Pancreas (tissue), 10 donors: ENCODE data around the gene PEX19. TPM values are rescaled to one million over a fixed set of nuclear protein-coding genes. Genes with fewer than 3 reads are reported as not detected.

ENCODE experiments used
- ATAC-seq, 4 donors: fragments of 200-7000 bp; cut with Tn5 transposase; one replicate each; pipeline versions ENCODE4 v1.8.0 to v1.9.1; 2020; ENCODE audit warnings: mild to moderate bottlenecking in 4 of 4, moderate library complexity in 4 of 4
- DNase-seq, 6 donors: peaks; one replicate each; pipeline ENCODE4 v3.0.0-alpha.2; 2020
- FAIRE-seq: peaks from 2 replicates; lab custom pipeline; 2012; peaks lifted over from hg19 to GRCh38; lab: Jason Lieb, UNC
- H3K27ac ChIP-seq, 4 donors: fragments of 200-600 bp; sonication (generic); 1 replicate in 3 of 4; 2 replicates in 1 of 4; pipeline versions ENCODE4 v1.5.0 to v1.8.0; 2020
- H3K27me3 ChIP-seq, 4 donors: fragments of 200-600 bp; one replicate each; pipeline ENCODE4 v1.8.0; 2021
- H3K36me3 ChIP-seq, 3 donors: fragments of 200-600 bp; sonication (generic) in 1 of 3; one replicate each; pipeline versions ENCODE4 v1.5.0 to v1.8.0; 2020 to 2021
- H3K4me1 ChIP-seq, 3 donors: fragments of 200-600 bp; one replicate each; pipeline ENCODE4 v1.8.0; 2021
- H3K4me3 ChIP-seq, 4 donors: fragments of 200-600 bp; sonication (generic) in 2 of 4; one replicate each; pipeline versions ENCODE4 v1.5.0 to v1.8.0; 2020 to 2021
- H3K9me3 ChIP-seq, 4 donors: fragments of 200-600 bp; one replicate each; pipeline ENCODE4 v1.8.0; 2021
- WGBS, 2 donors: extraction: QIAGEN DNeasy Blood & Tissue Kit; methylation state at CpG; one replicate each; pipeline ENCODE4 v1.1.7; 2013; 5-methylcytosine and 5-hydroxymethylcytosine counted together
- intact Hi-C, 3 donors: fragments of 100-400 bp; cut with DNase I; formaldehyde crosslinking; loops; one replicate each; pipeline versions ENCODE4 v1.11.1 to v1.14.2; 2022
- polyA plus RNA-seq, 2 donors: library from polyadenylated mRNA; stranded (reverse); fragments of 200-250 nt; gene quantifications; one replicate each; pipeline ENCODE4 v1.2.3, GENCODE V29; 2013
- total RNA-seq, 6 donors: library from RNA; stranded (reverse); fragmentation: NEBNext Ultra II Directional in 4 of 6; extraction: Animal tissue kit (Norgen Biotek cat#: 25700) in 4 of 6; gene quantifications; one replicate each; pipeline versions ENCODE4 v1.2.1 to v1.2.4, GENCODE V29; 2021 to 2023
- TF ChIP-seq, protein P1 (sequence below), 4 donors: fragments of 200-600 bp; sonication (generic) in 3 of 4; IDR thresholded peaks; one replicate each; pipeline versions ENCODE4 v1.5.0 to v1.8.0; 2021; ENCODE audit warnings: antibody characterized with exemption in 4 of 4
- donor health status: healthy with polysubstance abuse.
- donor health status: DM: no; HTN: no; CAD: no; lungs with moderate emphysema.
- donor health status: DM: no; HTN: no; CAD: no.
- donor health status: control.
- donor health status: control.
- donor health status: Bipolar disorder and iron deficiency.
- donor health status: DM: yes; HTN: yes; CAD: no.
- donor health status: DM: no; HTN: no; CAD: no.
- donor health status: DM: no; HTN: no; CAD: no.
- donor health status: DM: yes; HTN: yes; CAD: no.

The PEX19 gene
- total and polyA plus RNA-seq, 8 donors, result 6.8 to 27.9 (median 20.8) TPM

DNA sequence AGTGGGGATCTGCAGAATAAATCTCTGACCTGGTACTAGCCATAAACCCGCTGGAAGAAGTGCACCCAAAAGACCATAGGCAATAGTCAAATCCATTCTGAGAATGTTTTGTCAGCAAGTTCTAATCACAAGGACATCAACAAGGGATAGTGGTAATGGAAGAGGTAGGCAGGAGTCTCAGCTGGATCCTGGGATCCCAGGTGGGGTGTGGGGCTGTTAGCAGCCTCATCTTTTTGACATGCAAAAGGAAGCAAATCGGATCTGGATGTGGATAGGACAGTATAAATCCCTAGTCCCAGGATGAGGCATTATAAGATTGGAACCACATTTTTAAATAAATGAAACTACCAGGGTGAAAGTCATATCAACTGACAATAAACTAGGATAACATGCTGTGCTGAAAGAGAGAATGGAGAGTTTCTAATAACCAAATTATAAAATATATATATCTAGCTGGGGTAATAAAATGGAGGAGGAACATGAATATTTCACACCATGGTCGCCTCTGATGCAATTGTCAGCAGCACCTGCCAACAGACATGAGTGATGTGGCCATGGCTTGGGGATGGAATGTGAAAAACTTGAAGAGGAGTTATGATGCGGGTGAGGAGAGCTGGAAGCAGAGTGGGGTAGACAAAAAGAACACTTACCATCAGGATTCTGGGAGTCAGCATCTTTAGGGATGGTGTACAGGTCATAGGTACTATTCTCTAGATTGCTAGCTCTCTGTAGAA lies 23.7 kb upstream of the PEX19 start:
- intact Hi-C loops, result no loop called here
- H3K4me3 ChIP-seq, result no peak overlapping the region
- FAIRE-seq (no peak), DNase-seq (no peak), ATAC-seq (no peak)
- no peaks in the 10 kb centered on the region for H3K9me3 ChIP-seq
- TF ChIP-seq, protein P1, sequence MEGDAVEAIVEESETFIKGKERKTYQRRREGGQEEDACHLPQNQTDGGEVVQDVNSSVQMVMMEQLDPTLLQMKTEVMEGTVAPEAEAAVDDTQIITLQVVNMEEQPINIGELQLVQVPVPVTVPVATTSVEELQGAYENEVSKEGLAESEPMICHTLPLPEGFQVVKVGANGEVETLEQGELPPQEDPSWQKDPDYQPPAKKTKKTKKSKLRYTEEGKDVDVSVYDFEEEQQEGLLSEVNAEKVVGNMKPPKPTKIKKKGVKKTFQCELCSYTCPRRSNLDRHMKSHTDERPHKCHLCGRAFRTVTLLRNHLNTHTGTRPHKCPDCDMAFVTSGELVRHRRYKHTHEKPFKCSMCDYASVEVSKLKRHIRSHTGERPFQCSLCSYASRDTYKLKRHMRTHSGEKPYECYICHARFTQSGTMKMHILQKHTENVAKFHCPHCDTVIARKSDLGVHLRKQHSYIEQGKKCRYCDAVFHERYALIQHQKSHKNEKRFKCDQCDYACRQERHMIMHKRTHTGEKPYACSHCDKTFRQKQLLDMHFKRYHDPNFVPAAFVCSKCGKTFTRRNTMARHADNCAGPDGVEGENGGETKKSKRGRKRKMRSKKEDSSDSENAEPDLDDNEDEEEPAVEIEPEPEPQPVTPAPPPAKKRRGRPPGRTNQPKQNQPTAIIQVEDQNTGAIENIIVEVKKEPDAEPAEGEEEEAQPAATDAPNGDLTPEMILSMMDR (IDR thresholded peaks at IDR 0.05), result no peak
- peaks cover 9 to 94% (median 75%) of the 10 kb centered on the region in 3 donors for H3K36me3 ChIP-seq
- WGBS, 2 donors, result 87% methylated on average over 4 of the region's 4 CpGs
- no peak overlapping the region for H3K27ac ChIP-seq
- no peaks in the 10 kb centered on the region for H3K27me3 ChIP-seq
- H3K4me1 ChIP-seq, result no peaks in the 10 kb centered on the region

DNA sequence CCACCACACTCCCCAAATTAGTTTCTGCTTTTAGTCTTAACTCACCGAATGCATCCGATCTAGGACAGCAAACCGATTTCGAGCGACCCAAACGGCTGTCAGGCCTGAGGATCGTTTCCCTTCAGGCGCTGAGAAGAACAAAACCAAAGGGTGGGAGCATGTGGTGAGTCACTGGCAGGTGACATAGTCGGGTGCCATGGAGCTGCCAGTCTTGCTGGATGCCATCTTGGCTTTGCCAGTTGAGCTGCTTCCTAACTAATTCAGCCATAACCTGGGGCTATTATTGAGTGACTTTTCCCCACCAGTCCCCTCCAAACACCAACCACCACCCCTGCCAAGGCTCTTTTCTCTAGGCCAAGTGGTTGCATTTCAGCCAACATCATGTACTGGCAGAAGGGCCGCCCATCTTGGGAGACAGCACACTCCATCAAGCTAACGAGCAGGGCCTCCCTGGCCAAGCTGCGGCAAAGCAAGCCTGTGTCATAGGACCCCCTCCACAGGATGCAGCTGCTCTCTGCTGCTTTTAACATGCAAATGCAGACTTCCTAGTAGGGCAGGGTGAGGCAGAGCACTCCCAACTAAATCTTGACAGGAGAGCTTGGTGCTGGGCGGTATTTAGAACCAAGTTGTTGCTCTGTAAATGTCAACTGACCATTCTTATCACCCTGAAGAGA lies 22.3 kb upstream of the PEX19 start:
- ATAC-seq (no peak), FAIRE-seq (no peak), DNase-seq (no peak)
- no peaks in the 10 kb centered on the region for H3K9me3 ChIP-seq
- WGBS, 2 donors, result 89 to 90% methylated on average over 13 of the region's 13 CpGs
- no peaks in the 10 kb centered on the region for H3K27me3 ChIP-seq
- TF ChIP-seq, protein P1 (IDR thresholded peaks at IDR 0.05), result no peak
- H3K4me1 ChIP-seq, result no peaks in the 10 kb centered on the region
- H3K27ac ChIP-seq, result no peak overlapping the region
- intact Hi-C loops, result no loop called here
- peaks cover 9 to 89% (median 70%) of the 10 kb centered on the region in 3 donors for H3K36me3 ChIP-seq
- H3K4me3 ChIP-seq, result no peak overlapping the region

DNA sequence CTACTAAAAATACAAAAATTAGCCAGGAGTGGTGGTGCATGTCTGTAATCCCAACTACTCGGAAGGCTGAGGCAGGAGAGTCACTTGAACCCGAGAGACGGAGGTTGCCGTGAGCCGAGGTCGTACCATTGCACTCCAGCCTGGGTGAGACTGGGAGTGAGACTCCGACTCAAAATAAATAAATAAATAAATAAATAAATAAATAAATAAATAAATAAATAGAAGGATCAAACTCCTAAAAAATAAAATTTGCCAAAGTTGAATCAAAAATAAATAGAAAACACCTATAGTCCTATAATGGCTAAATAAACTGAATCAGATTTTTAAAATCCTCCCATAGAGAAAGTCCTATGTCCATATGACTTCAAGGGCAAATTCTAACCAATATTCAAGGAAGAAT lies 15.2 kb upstream of the PEX19 start:
- 87 to 92% methylated on average over 7 of the region's 7 CpGs for whole genome bisulfite sequencing, 2 donors
- FAIRE-seq (no peak), ATAC-seq (no peak), DNase-seq (no peak)
- TF ChIP-seq, protein P1 (IDR thresholded peaks at IDR 0.05), result no peak
- intact Hi-C loops, result no loop called here
- peaks cover 24 to 91% (median 48%) of the 10 kb centered on the region in 3 donors for H3K36me3 ChIP-seq
- H3K27ac ChIP-seq, result no peak overlapping the region
- no peaks in the 10 kb centered on the region for H3K9me3 ChIP-seq
- no peaks in the 10 kb centered on the region for H3K27me3 ChIP-seq
- H3K4me1 ChIP-seq, result no peaks in the 10 kb centered on the region
- no peak overlapping the region for H3K4me3 ChIP-seq

DNA sequence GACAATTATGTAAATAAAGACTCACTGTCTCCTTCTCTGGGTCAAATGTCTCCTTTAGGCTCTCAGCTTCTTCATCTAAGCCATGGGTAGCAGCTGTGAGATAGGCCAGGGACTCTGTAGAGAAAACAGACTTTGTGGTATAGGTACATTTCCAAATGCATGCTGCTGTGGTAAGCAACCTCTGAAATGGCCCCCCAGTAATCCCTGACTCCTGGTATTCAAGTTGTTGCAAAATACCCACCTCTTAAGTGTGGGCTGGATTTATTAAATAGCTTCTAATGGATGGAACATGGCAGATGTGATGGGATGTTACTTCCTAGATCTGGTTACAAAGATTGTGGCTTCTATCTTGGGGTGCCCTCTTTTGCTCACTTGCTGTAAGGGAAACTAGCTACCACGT lies 11.1 kb upstream of the PEX19 start:
- TF ChIP-seq, protein P1 (IDR thresholded peaks at IDR 0.05), result no peak
- Histone ChIP-seq H3K36me3 (peaks cover 30 to 99% (median 80%) of the 10 kb centered on the region in 3 donors), H3K27ac (no peak overlapping the region), H3K4me1 (no peaks in the 10 kb centered on the region), H3K27me3 (no peaks in the 10 kb centered on the region), H3K4me3 (no peak overlapping the region), H3K9me3 (no peaks in the 10 kb centered on the region)
- intact Hi-C loops, result loop anchor here in 1 of 3 donors (5.0 kb wide), 1 partner anchor 41 kb away; no protein-coding TSS in a partner anchor
- no peak for FAIRE-seq
- WGBS, 2 donors, result 95 to 100% methylated on average over 1 of the region's 1 CpG
- ATAC-seq, result no peak
- DNase-seq, result no peak
